RWPE1 (cell line): ENCODE results near the gene WFIKKN2.
"Not testable (repeated sequence)": the region's sequence is repeated elsewhere in the genome, so short reads cannot be mapped to it uniquely, and the experiment has no call there.

ENCODE experiments used
- CTCF ChIA-PET: fragments of 350-600 bp; sonication (Branson Sonifier 250); formaldehyde crosslinking; extraction: SDS; loops from one replicate; lab custom pipeline; 2021; lab: Yijun Ruan, JAX
- POLR2A ChIA-PET: fragments of 400-600 bp; formaldehyde crosslinking; extraction: SDS; loops from one replicate; lab custom pipeline; 2020; ENCODE audit warnings: antibody characterized with exemption; ENCODE audit not compliant: low non-redundant PET; lab: Yijun Ruan, JAX
- DNase-seq: peaks from one replicate; pipeline ENCODE4 v3.0.0; 2012; ENCODE audit warnings: low spot score
- H3K27ac ChIP-seq: fragments of 450-650 bp; 2 replicates; pipeline ENCODE4 v1.5.1; 2017
- CTCF ChIP-seq: fragments of 450-650 bp; conservative IDR thresholded peaks from 2 replicates; pipeline ENCODE4 v1.5.1; 2017; ENCODE audit warnings: low read depth, mild to moderate bottlenecking

Gene WFIKKN2

DNA sequence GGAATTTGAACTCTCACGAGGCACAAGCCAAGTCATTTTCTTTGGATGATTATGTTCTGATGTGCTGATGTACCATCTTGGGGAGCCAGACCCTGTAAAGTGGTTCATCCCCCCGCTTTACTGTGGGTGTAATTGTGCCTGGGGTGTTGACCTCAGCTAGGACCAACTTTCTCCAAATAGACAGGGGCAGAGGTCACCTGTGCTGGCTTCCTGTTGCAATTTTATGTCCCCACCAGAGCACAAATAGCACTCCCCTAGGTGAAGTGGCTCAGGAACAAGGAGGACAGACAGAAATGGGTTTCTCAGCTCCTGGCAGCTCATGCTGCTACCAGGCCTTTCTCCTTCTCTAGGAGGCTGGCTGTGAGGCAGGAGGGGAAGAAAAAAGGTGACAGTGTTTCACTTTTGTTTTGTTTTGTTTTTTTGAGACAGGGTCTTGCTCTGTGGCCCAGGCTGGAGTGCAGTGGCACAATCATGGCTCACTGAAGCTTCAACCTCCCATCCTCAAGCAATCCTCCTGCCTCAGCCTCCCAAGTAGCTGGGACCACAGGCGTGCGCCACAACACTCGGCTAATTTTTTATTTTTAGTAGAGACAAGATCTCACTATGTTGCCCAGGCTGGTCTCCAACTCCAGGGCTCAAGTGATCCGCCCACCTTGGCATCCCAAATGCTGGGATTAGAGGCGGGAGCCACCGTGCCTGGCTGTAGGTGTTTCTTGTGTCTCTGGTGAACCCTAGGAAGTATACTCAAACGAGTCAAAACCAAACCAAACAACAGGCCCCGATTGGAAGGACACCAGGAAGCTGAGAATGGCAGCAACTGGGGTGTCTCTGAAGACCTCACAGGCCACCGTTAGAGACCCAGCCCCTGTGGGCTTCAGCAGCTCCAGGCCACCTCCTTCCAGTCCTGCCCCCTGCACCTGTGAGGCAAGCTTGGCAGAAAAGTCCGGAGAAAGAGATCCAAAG lies 32.5 kb upstream of the WFIKKN2 start:
- no peak for TF ChIP-seq CTCF
- POLR2A ChIA-PET, result no interaction called here
- CTCF ChIA-PET, result interaction anchor here (0.5 to 2.6 kb wide), 4 partner anchors 12 to 922 kb away, joined by 3 to 9 read pairs (median 4); partner anchors contain the start of gene WFIKKN2
- H3K27ac ChIP-seq, result peak overlapping the region; percentile 23; the same call in 1 of the 2 replicates
- DNase-seq, result no peak

DNA sequence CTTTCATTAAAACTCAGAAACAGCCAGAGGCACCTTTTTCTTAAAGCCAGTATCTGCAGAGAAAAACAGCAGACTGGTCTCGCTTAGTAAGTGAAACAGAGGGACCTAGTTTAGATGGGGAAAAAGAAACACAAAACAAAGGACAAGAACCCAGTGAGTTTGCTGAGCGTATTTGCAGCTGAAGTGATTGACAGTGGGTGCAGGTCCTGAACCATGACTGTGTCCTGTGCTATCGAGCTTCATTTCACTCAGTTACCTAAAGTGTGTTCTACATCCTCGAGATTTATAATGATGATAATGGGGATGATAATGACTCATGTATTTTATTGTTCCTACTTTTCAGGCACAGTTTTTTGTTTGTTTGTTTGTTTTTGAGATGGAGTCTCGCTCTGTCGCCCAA lies 31.7 kb upstream of the WFIKKN2 start:
- DNase-seq, result no peak
- peak overlapping the region; percentile 23; the same call in 1 of the 2 replicates for H3K27ac ChIP-seq
- ChIA-PET POLR2A (no interaction called here), CTCF (interaction anchor here (1.0 to 2.6 kb wide), 3 partner anchors 11 to 31 kb away, joined by 3 to 9 read pairs (median 4); partner anchors contain the start of gene WFIKKN2)
- TF ChIP-seq CTCF, result no peak

DNA sequence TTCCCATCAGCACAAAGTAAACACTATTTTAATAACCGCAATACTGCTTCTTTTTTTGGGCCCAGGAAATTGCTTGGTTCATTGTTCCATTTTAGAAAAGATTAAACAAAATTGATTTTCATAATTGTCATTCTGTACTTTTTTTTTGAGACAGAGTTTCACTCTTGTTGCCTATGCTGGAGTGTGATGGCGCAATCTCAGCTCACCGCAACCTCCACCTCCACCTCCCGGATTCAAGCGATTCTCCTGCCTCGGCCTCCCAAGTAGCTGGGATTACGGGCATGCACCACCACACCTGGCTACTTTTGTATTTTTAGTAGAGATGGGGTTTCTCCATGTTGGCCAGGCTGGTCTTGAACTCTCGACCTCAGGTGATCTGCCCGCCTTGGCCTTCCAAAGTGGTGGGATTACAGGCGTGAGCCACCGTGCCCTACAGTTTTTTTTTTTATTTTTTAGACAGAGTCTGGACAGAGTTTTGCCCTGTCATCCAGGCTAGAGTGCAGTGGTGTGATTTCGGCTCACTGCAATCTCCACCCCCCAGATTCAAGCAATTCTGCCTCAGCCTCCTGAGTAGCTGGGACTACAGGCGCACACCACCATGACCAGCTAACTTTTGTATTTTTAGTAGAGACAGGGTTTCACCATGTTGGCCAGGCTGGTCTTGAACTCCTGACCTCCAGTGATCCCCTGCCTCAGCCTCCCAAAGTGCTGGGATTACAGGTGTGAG lies 30.5 kb upstream of the WFIKKN2 start:
- H3K27ac ChIP-seq, POLR2A ChIA-PET, CTCF ChIA-PET, DNase-seq: not testable (repeated sequence)

GRCh38 chr17:50805486-50805885 lies 29.9 kb upstream of the WFIKKN2 start:
- ChIA-PET POLR2A (no interaction called here), CTCF (no interaction called here)
- TF ChIP-seq CTCF, result no peak
- DNase-seq, result no peak
- H3K27ac ChIP-seq, result peak overlapping the region; percentile 4; the same call in 1 of the 2 replicates

DNA sequence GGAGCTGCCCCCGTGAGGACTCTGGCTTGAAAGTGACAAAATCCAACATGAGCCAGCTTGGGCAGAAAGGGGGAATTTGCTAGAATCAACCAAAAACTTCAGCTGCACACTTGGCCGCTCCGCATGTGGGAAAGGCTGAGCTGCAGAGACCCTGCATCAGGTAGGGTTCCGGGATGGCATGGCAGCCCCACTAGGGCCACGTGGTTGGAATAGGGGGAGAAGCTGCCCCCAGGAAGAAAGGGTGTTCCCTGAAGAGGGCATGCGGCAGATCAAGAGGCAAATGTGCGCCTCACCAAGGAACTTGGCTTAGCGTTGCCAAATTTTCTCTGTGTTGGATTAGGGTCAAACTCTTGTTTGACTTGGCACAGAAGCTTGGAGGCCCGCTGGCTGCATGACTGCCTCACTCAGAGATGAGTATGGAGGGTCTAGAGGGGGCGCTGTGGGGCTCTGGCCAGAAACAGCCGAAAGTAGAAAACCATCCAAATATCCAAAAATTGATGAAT lies 29.2 kb upstream of the WFIKKN2 start:
- TF ChIP-seq CTCF, result no peak
- POLR2A ChIA-PET, result no interaction called here
- CTCF ChIA-PET, result no interaction called here
- peak overlapping the region; percentile 4; the same call in 1 of the 2 replicates for H3K27ac ChIP-seq
- no peak for DNase-seq

DNA sequence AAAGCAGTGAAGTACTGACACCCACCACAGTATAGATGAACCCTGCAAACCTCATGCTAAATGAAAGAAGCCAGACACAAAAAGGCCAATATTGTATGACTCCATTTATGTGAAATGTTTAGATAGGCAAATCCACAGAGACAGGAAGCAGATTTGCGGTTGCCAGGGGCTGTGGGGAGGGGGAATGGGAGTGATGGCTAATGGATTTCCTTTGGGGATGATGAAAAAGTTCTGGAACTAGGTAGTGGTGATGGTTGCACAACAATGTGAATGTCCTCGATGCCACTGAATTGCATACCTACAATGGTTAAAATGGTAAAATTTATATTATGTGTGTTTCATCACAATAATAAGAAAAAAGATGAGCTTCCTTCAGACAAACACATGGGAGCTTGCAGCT lies 28.4 kb upstream of the WFIKKN2 start:
- ChIA-PET POLR2A (no interaction called here), CTCF (no interaction called here)

More for the DNA sequence above, 28.4 kb upstream of the WFIKKN2 start:
- DNase-seq, result no peak
- no peak overlapping the region for H3K27ac ChIP-seq
- no peak for TF ChIP-seq CTCF
